Fibroblast of lung (primary cell): Measurements from ENCODE around the gene PTPN9. TPM values are rescaled to one million over a fixed set of nuclear protein-coding genes. Genes with fewer than 3 reads are reported as not detected.

Experiments used
- DNase-seq, 2 donors: peaks; one replicate each; pipeline versions ENCODE4 v3.0.0 to v3.0.0-alpha.2; 2010; ENCODE audit warnings: low read depth in 2 of 2
- H2AFZ ChIP-seq: 2 replicates; pipeline ENCODE4 v1.5.1; 2012; ENCODE audit warnings: low read length, control low read depth, inconsistent platforms
- H3K27ac ChIP-seq: 2 replicates; pipeline ENCODE4 v1.5.1; 2011; ENCODE audit warnings: low read length, control low read depth; ENCODE audit not compliant: insufficient read depth
- H3K27me3 ChIP-seq: 2 replicates; pipeline ENCODE4 v1.5.1; 2011; ENCODE audit warnings: mild to moderate bottlenecking, low read length; ENCODE audit not compliant: control insufficient read depth, insufficient read depth
- H3K36me3 ChIP-seq: 2 replicates; pipeline ENCODE4 v1.5.1; 2011; ENCODE audit warnings: low read length; ENCODE audit not compliant: control insufficient read depth, insufficient read depth
- H3K4me1 ChIP-seq: 2 replicates; pipeline ENCODE4 v1.5.1; 2011; ENCODE audit warnings: low read length; ENCODE audit not compliant: control insufficient read depth, insufficient read depth; ENCODE audit errors: extremely low read depth
- H3K4me2 ChIP-seq: 2 replicates; pipeline ENCODE4 v1.5.1; 2011; ENCODE audit warnings: low read length, control low read depth; ENCODE audit not compliant: insufficient read depth; ENCODE audit errors: extremely low read depth
- H3K4me3 ChIP-seq, 4 experiments: fragments of 200-600 bp in 1 of 4; sonication (generic) in 1 of 4; replicated peaks in 1 of 4; 2 replicates each; pipeline ENCODE4 v1.5.1; 2011 to 2016; ENCODE audit warnings: low read length in 4 of 4, low read depth in 3 of 4, mild to moderate bottlenecking in 3 of 4, control low read depth in 2 of 4, inconsistent platforms in 1 of 4, mixed read lengths in 1 of 4; ENCODE audit not compliant: insufficient read depth in 1 of 4; ENCODE audit errors: control extremely low read depth in 1 of 4
- H3K79me2 ChIP-seq: 2 replicates; pipeline ENCODE4 v1.5.1; 2012; ENCODE audit warnings: mild to moderate bottlenecking, low read length, inconsistent platforms; ENCODE audit not compliant: control insufficient read depth, insufficient read depth
- H3K9ac ChIP-seq: 2 replicates; pipeline ENCODE4 v1.5.1; 2011; ENCODE audit warnings: mild to moderate bottlenecking, low read length, control low read depth; ENCODE audit not compliant: insufficient read depth
- H3K9me3 ChIP-seq: 2 replicates; pipeline ENCODE4 v1.5.1; 2012; ENCODE audit warnings: low read depth, low read length; ENCODE audit not compliant: control insufficient read depth, insufficient read depth
- H4K20me1 ChIP-seq: 2 replicates; pipeline ENCODE4 v1.5.1; 2011; ENCODE audit warnings: low read length; ENCODE audit not compliant: control insufficient read depth, insufficient read depth; ENCODE audit errors: extremely low read depth
- EZH2 ChIP-seq: IDR thresholded peaks from 2 replicates; pipeline ENCODE4 v1.5.1; 2012; ENCODE audit warnings: low read length, control low read depth, mild to moderate bottlenecking; ENCODE audit errors: missing control alignments
- polyA plus RNA-seq, 2 donors: library from polyadenylated mRNA; depleted of rRNA in 1 of 2; stranded (reverse) in 1 of 2; unstranded in 1 of 2; fragments of >200 nt; gene quantifications; 2 replicates each; pipeline ENCODE4 v1.2.1, GENCODE V29; 2011 to 2012; ENCODE audit warnings: missing spikeins in 1 of 2
- total RNA-seq: library from RNA; depleted of rRNA; stranded (reverse); fragments of >200 nt; gene quantifications from 2 replicates; pipeline ENCODE4 v1.2.1, GENCODE V29; 2014
- TF ChIP-seq, protein P1 (sequence below), 2 donors: IDR thresholded peaks in 1 of 2; conservative IDR thresholded peaks in 1 of 2; 1 replicate in 1 of 2; 2 replicates in 1 of 2; pipeline ENCODE4 v1.5.1; 2011 to 2012; ENCODE audit warnings: low read length in 2 of 2, control low read depth in 1 of 2, inconsistent platforms in 1 of 2, low read depth in 1 of 2, mild to moderate bottlenecking in 1 of 2

The PTPN9 gene
- total and polyA plus RNA-seq, 2 donors (not counting 1 experiment from before 2014, with no cell fraction given): 20.6 to 41.6 TPM

DNA sequence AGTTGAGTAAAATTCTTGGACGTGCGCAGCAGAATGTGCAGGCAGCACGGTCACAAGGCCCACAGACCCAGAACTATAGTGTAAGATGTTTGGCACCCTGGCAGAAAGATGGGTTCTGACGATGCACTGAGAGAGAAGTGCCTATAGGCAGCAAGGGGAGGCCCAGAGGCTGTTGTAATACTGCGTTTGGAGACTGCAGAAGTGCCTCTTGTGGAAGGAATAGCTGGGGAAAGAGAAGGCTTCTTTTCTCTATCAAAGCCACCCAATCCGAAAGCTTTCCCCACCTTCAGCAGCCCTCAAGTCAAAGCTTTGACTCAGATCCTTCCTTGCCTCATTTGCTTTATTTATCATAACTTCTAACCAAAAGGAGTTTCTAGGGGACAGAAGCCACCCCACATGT lies 122.4 kb downstream of the PTPN9 start:
- TF ChIP-seq, protein P1, sequence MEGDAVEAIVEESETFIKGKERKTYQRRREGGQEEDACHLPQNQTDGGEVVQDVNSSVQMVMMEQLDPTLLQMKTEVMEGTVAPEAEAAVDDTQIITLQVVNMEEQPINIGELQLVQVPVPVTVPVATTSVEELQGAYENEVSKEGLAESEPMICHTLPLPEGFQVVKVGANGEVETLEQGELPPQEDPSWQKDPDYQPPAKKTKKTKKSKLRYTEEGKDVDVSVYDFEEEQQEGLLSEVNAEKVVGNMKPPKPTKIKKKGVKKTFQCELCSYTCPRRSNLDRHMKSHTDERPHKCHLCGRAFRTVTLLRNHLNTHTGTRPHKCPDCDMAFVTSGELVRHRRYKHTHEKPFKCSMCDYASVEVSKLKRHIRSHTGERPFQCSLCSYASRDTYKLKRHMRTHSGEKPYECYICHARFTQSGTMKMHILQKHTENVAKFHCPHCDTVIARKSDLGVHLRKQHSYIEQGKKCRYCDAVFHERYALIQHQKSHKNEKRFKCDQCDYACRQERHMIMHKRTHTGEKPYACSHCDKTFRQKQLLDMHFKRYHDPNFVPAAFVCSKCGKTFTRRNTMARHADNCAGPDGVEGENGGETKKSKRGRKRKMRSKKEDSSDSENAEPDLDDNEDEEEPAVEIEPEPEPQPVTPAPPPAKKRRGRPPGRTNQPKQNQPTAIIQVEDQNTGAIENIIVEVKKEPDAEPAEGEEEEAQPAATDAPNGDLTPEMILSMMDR (conservative IDR thresholded peaks at IDR 0.05 in 1 of 2, IDR thresholded peaks at IDR 0.05 in 1 of 2; ENCODE audit: low read depth in 1 of 2, low read length in 2 of 2): no peak
- TF ChIP-seq EZH2: no peak
- Histone ChIP-seq H3K27ac (no peak overlapping the region), H3K9me3 (no peaks in the 10 kb centered on the region), H3K27me3 (no peaks in the 10 kb centered on the region), H2AFZ (no peak overlapping the region), H3K4me3 (peak overlapping the region in 2 of 4 experiments; percentile 76 to 90), H3K4me1 (peaks cover 7% of the 10 kb centered on the region), H4K20me1 (no peaks in the 10 kb centered on the region), H3K79me2 (peaks cover 8% of the 10 kb centered on the region), H3K36me3 (no peaks in the 10 kb centered on the region), H3K4me2 (peak overlapping the region; percentile 99), H3K9ac (no peak overlapping the region)
- DNase-seq: peak in 1 of 2 donors; percentile 5

- H3K36me3 ChIP-seq: no peaks in the 10 kb centered on the region
- H3K4me2 ChIP-seq: peak overlapping the region; percentile 99
- H3K79me2 ChIP-seq: peaks cover 8% of the 10 kb centered on the region
- no peaks in the 10 kb centered on the region for H4K20me1 ChIP-seq
- TF ChIP-seq, protein P1 (conservative IDR thresholded peaks at IDR 0.05 in 1 of 2, IDR thresholded peaks at IDR 0.05 in 1 of 2; ENCODE audit: low read depth in 1 of 2, low read length in 2 of 2): no peak
- TF ChIP-seq EZH2: no peak
- H3K4me1 ChIP-seq: peaks cover 7% of the 10 kb centered on the region
- H3K9ac ChIP-seq: peak overlapping the region; percentile 81
- H3K27me3 ChIP-seq: no peaks in the 10 kb centered on the region
- peak overlapping the region; percentile 94 for H3K27ac ChIP-seq
- DNase-seq: peak; percentile 33 to 74
- H3K9me3 ChIP-seq: no peaks in the 10 kb centered on the region
- H3K4me3 ChIP-seq: peak overlapping the region; percentile 61 to 90 (median 76)
- peak overlapping the region; percentile 92 for H2AFZ ChIP-seq
Observed at GRCh38 chr15:75455982-75456531, 123.1 kb downstream of the PTPN9 start.

DNA sequence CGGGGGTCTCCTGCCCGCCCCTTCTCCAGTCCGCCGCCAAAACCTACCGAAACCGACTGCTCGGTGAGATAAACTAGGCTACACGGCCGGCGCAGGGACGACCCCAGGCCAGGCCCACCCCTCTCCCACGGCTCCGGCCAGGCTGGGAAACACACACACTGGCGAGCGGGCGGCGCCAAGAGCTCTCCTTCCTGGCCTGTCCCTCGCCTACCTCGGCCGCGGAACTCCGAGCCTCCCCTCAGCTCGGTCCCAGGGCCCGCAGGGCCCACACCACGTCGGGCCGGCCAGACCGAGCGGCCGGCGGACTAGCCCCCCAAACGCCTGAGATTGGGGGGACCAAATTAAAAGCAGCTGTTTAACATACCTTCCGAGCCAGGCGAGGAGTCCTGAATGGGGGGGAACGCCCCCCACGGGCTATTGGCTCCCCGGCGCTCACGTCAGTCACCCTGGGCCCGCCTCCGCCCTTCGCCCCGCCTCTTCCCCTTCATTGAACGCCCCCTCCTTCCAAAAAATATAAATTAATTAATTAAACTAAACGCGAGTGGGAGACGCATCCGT lies 123.6 kb downstream of the PTPN9 start:
- Histone ChIP-seq H3K79me2 (peaks cover 8% of the 10 kb centered on the region), H3K4me2 (peak overlapping the region; percentile 99), H4K20me1 (no peaks in the 10 kb centered on the region), H3K36me3 (no peaks in the 10 kb centered on the region), H3K27ac (peak overlapping the region; percentile 94), H2AFZ (peak overlapping the region; percentile 92), H3K9ac (peak overlapping the region; percentile 81), H3K9me3 (no peaks in the 10 kb centered on the region), H3K4me1 (peaks cover 7% of the 10 kb centered on the region), H3K4me3 (peak overlapping the region; percentile 61 to 90 (median 76)), H3K27me3 (no peaks in the 10 kb centered on the region)
- no peak for TF ChIP-seq EZH2
- TF ChIP-seq, protein P1 (conservative IDR thresholded peaks at IDR 0.05 in 1 of 2, IDR thresholded peaks at IDR 0.05 in 1 of 2; ENCODE audit: low read depth in 1 of 2, low read length in 2 of 2): no peak
- peak; percentile 67 to 74 for DNase-seq
